ENCODE data around the gene CAMK1D.

The CAMK1D gene

DNA sequence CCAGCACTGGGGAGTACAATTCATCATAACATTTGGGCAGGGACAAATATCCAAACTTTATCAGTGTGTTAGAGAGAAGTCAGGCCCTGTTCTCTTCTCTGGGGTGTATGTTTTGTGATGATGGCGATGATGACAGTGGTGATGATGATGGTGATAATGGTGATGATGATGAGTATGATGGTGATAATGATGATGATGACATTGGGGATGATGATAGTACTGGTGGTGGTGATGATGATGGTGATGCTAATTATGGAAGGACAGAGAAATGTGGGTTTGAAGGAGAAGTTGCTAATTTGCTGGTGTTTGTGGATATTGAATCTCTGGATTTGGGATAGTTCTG, 64.0 kb downstream of the CAMK1D start:
- no peak overlapping the region for H3K4me3 ChIP-seq (ENCODE audit: low read length)
- TF ChIP-seq ZNF274 (IDR thresholded peaks at IDR 0.05; ENCODE audit: low read depth, low read length): no peak

GRCh38 chr10:12414278-12414989, 65.1 kb downstream of the CAMK1D start:
- H3K4me3 ChIP-seq (ENCODE audit: low read length): no peak overlapping the region
- no peak for TF ChIP-seq ZNF274 (IDR thresholded peaks at IDR 0.05; ENCODE audit: low read depth, low read length)

- no peak overlapping the region for H3K4me3 ChIP-seq (ENCODE audit: low read length)
- no peak for TF ChIP-seq ZNF274 (IDR thresholded peaks at IDR 0.05; ENCODE audit: low read depth, low read length)
Measured at GRCh38 chr10:12416344-12417050, 67.2 kb downstream of the CAMK1D start.

DNA sequence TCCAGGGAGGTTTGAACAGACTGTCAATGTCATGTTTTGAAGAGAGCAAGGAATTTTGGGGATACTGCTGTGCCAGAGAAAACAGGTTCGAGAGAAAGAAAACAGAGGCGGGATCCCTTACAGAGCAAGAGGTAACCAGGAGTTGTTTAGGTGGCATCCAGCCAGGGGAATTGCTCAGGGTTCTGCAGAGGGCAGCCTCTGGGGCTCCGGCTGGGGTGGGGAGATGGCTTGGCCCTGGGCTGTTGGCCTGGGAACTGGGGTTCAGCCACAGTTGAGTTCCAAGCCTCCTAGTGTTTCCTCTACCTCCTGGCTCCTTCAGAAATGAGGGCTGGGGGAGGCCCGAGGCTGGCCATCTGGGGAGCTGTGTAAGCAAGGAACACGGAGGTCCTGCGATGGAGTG, 68.0 kb downstream of the CAMK1D start:
- TF ChIP-seq ZNF274 (IDR thresholded peaks at IDR 0.05; ENCODE audit: low read depth, low read length): no peak
- no peak overlapping the region for H3K4me3 ChIP-seq (ENCODE audit: low read length)

DNA sequence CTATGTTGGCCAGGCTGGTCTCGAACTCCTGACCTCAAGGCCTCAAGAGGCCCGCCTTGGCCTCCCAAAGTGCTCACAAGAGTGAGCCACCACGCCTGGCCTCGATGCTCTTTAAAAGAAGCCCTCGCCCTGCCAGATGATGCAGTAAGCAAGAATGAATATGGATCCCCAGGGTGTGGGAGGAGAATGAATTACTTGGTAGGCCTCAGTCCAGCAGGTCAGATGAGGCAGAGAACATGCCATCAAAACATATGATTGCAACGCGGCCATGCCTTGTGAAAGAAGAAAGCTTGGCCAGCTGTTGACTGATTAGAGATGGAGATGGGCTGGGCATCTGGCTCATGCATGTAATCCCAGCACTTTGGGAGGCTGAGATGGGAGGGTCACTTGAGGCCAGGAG, 68.7 kb downstream of the CAMK1D start:
- TF ChIP-seq ZNF274 (IDR thresholded peaks at IDR 0.05; ENCODE audit: low read depth, low read length): no peak
- no peak overlapping the region for H3K4me3 ChIP-seq (ENCODE audit: low read length)

- TF ChIP-seq ZNF274 (IDR thresholded peaks at IDR 0.05; ENCODE audit: low read depth, low read length): no peak
- no peak overlapping the region for H3K4me3 ChIP-seq (ENCODE audit: low read length)
Measured at GRCh38 chr10:12418725-12419261, 69.4 kb downstream of the CAMK1D start.

GRCh38 chr10:12419262-12419847, 70.0 kb downstream of the CAMK1D start:
- no peak overlapping the region for H3K4me3 ChIP-seq (ENCODE audit: low read length)
- TF ChIP-seq ZNF274 (IDR thresholded peaks at IDR 0.05; ENCODE audit: low read depth, low read length): no peak

- no peak overlapping the region for H3K4me3 ChIP-seq (ENCODE audit: low read length)
- TF ChIP-seq ZNF274 (IDR thresholded peaks at IDR 0.05; ENCODE audit: low read depth, low read length): no peak
Measured at GRCh38 chr10:12420530-12421120, 71.3 kb downstream of the CAMK1D start.

DNA sequence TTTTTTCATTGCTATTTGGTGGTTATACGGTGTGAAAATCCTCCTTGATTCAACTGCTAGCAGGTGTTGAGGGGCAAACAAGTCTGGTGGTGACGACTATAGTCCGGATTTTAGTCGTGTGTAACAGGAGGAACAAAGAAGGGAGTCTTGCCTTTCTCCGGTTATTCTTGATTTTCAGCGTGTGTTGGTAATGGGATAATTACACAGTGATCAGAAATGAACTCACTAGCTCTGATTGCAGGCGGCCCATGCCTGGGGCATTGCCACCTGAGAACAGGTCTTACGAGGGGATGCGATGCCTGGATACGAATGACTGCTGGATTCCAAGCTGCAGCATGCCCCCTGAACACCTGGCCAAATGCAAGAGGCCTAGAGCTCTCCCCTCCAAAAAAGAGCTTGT, 72.8 kb downstream of the CAMK1D start:
- no peak for TF ChIP-seq ZNF274 (IDR thresholded peaks at IDR 0.05; ENCODE audit: low read depth, low read length)
- no peak overlapping the region for H3K4me3 ChIP-seq (ENCODE audit: low read length)

- H3K4me3 ChIP-seq (ENCODE audit: low read length): no peak overlapping the region
- TF ChIP-seq ZNF274 (IDR thresholded peaks at IDR 0.05; ENCODE audit: low read depth, low read length): no peak
Measured at GRCh38 chr10:12423896-12424295, 74.5 kb downstream of the CAMK1D start.

GRCh38 chr10:12427276-12427675, 77.9 kb downstream of the CAMK1D start:
- TF ChIP-seq ZNF274 (IDR thresholded peaks at IDR 0.05; ENCODE audit: low read depth, low read length): no peak
- no peak overlapping the region for H3K4me3 ChIP-seq (ENCODE audit: low read length)

- no peak for TF ChIP-seq ZNF274 (IDR thresholded peaks at IDR 0.05; ENCODE audit: low read depth, low read length)
- H3K4me3 ChIP-seq (ENCODE audit: low read length): no peak overlapping the region
Measured at GRCh38 chr10:12428447-12429135, 79.2 kb downstream of the CAMK1D start.

DNA sequence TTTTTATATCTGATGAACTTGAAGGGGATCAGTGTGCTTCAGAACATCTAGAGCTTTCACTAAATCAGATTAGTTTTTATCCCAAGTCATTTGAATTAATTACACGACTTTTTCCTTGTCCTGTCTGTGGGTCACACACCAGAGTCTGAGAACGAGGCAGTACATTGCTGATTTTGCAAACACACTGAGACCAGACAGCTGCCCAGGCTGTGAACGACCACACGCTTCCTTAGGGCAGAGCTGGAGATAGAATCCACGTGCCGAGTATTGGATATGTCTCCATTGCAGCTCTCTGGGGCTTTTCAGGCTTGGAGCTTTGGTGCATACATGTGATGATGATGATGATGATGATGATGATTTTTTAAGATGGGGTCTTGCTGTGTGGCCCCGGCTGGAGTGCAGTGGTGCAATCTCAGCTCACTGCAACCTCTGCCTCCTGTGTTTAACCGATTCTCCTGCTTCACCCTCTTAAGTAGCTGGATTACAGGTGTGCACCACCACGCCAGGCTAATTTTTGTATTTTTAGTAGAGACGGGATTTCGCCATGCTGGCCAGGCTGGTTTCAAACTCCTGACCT, 81.1 kb downstream of the CAMK1D start:
- TF ChIP-seq ZNF274 (IDR thresholded peaks at IDR 0.05; ENCODE audit: low read depth, low read length): no peak
- no peak overlapping the region for H3K4me3 ChIP-seq (ENCODE audit: low read length)

Measured in GM08714 (cell line).